OCI-LY1 (cell line): ENCODE measurements around the gene TMEM200B.

Experiments
- EZH2 ChIP-seq: fragments of 200-600 bp; sonication (generic), shearing (Covaris generic); IDR thresholded peaks from 2 replicates; pipeline ENCODE4 v1.8.0; 2017; ENCODE audit warnings: borderline replicate concordance, mixed run types, mild to moderate bottlenecking, antibody characterized with exemption, low read length, moderate library complexity, mixed read lengths
- TF ChIP-seq, protein P1 (sequence below): fragments of 200-600 bp; sonication (generic), shearing (Covaris generic); IDR thresholded peaks from 2 replicates; pipeline ENCODE4 v1.5.1; 2017; ENCODE audit warnings: mild to moderate bottlenecking, antibody characterized with exemption, low read length, moderate library complexity, mixed read lengths

GRCh38 chr1:29077155-29077554, 46.5 kb downstream of the TMEM200B start:
- TF ChIP-seq EZH2, result no peak
- TF ChIP-seq, protein P1, sequence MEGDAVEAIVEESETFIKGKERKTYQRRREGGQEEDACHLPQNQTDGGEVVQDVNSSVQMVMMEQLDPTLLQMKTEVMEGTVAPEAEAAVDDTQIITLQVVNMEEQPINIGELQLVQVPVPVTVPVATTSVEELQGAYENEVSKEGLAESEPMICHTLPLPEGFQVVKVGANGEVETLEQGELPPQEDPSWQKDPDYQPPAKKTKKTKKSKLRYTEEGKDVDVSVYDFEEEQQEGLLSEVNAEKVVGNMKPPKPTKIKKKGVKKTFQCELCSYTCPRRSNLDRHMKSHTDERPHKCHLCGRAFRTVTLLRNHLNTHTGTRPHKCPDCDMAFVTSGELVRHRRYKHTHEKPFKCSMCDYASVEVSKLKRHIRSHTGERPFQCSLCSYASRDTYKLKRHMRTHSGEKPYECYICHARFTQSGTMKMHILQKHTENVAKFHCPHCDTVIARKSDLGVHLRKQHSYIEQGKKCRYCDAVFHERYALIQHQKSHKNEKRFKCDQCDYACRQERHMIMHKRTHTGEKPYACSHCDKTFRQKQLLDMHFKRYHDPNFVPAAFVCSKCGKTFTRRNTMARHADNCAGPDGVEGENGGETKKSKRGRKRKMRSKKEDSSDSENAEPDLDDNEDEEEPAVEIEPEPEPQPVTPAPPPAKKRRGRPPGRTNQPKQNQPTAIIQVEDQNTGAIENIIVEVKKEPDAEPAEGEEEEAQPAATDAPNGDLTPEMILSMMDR, result no peak
